Dedifferentiated amniotic fluid mesenchymal stem cell (primary cell): ENCODE measurements around the gene HOXA3.

ENCODE experiments used
- DNase-seq: peaks from one replicate; pipeline ENCODE4 v3.0.0-alpha.2; 2016; ENCODE audit errors: extremely low spot score

HOXA3 gene

DNA sequence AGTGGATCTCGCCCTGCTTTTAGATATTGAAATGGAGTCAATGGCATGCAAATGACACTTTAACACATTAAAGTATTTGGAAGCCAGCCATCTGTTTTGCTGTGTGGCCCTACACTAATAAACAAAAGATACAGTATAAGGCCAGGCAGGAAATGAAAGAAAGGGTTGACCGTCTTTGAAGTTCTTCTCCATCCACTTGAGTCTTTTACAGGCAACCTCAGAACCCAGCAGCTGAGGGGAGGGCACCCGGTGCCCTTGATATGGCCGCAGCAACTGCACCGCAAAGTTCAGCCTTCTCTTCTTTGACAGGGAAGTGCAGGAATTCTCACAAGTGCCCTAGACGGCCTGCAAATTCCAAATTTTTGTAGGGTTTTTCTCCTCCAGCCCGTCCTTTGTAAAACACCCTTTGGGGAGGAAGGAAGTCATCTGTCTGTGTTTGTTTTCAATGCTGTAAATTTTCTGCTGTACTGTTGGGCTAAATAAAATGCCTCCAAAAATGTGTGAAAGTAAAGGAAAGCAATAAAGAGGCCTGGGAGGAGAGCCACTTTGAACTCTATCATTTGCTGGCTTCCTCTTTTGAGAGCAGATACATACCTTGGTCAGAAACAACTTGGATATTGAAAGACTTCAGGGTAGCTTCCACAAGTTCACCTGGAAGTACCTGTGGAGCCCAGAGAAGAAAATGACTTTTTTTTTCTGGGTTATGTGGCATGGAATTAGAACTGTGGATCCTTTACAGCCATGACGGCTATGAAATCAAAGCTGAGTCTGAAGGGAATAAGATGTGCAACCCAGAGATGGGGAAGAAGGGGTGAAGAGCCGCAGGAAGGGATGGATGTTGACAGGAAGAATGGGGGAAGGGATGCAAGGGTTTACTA, 60.2 kb downstream of the HOXA3 start:
- no peak for DNase-seq

DNA sequence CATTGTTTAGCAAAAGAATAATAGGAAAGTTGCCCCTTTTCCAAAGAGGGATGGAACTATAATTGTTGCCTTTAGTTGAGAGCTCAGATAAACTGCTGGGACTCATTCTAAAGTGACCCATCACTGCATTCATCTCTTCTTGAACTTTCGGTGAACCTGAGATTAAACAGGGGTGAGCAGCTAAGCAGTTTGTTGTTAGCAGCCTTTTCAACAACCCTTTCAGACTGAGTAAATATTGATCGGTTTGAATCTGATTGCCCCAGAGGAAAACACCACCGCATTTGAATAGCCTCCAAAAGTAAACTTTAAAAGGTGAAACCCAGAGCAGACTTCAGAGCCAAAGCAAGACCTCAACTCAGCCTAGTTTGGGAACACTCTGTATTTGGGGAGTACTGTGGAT, 61.3 kb downstream of the HOXA3 start:
- DNase-seq = no peak

DNA sequence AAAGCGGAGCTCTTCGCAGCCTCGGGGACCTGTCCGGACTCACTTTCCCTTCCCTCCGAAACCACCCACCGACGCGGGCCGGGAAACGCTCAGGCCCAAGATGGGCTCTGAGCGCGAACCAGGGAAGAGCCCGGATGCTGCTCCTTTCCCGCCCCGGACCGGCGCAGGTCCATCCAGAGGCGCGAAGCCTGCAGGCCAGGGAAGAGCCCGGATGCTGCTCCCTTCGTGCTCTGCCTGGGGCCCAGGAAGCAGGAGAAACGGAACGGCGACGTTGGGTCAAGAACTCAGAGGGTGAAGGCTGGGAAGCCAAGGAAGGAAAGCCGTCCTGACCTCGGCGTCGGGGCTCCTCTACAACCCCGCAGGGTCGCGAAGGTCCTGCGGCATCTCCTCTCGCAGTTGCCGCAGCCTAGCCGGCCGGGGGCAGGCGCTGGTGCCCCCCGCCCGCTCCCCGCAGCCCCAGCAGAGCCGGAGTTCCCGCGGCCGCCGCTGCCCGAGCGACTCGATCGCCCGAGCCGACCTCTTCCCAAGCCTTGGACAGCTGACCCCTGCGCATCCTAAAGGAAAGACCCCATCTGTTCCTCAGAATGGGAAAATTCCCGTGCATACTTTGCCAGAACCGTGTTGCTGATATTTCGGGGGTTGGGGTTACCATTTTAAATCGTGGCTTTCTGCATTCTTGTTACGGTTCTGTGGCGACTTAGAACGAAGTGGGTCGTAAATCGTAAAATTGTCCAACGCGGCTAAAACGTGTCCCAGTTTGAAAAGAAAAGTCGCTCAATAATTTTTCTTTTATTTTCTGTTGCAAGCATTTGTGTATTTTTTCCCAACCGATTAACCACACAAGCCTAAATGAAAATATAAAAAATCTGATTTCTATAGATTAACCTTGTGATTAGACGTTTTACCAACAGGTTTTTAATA, 64.1 kb downstream of the HOXA3 start:
- DNase-seq = no peak

DNA sequence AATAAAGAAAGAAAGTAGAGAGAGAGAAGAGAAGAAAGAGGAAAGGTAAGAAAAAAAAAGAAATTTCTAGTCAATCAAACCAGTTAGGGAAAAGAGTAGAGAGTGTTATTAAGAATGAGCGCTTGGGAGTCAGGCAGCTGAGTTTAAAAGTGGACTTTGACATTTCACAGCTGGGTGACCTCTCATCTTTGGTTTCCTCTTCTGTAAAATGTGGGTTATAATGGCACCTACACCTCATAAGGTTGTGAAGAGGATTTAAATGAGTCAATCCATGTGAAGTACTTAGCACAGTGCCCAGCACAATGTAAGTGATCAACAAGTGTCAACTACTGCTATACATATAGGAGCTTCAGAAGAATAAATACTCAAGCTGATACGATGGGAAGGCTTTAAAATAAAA, 68.7 kb downstream of the HOXA3 start:
- DNase-seq = no peak

DNA sequence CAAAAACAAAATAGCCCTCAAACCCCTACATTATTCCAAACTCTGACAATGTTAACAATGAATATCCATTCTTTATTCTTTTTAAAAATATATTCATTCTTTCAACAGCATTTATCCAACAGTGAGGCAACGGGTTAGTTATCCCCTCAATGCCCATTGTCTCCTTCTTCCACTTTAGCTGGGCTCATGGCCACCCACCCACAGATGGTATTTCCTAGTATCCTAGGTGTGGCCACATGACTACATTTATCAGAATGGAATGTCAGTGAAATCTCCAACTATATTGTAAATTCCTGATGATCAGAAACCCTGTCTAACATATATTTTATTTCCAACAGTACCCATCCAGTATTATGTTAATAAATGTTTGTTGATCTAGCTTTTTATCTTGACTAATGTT, 70.2 kb downstream of the HOXA3 start:
- DNase-seq = no peak

DNA sequence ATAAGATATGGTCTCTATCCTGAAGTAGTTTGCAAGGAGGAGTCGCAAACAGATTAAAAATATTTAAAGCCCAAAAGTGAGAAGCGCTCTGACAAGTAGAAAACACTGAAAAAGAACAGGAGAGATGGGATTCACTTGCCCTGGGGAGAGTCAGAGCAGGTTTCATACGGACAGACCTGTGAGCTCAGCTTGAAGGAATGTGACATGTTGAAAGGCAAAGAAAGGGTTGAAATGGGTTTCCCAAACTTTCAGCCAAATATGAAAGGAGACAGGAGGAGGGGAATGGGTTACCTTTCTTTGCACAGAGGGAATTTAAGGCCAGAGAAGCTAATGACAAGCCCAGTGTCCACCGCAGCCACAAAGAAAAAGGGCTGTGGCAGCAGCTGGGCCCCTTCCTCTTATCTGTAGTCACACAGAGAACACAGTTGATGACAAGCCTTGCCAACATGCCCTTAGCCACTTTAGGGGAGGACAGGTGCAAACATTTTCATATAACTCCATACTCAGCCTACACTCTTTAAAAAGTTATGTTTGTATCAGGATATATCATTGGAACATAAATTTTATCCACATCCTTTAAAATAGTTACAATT, 71.4 kb downstream of the HOXA3 start:
- DNase-seq = no peak

DNA sequence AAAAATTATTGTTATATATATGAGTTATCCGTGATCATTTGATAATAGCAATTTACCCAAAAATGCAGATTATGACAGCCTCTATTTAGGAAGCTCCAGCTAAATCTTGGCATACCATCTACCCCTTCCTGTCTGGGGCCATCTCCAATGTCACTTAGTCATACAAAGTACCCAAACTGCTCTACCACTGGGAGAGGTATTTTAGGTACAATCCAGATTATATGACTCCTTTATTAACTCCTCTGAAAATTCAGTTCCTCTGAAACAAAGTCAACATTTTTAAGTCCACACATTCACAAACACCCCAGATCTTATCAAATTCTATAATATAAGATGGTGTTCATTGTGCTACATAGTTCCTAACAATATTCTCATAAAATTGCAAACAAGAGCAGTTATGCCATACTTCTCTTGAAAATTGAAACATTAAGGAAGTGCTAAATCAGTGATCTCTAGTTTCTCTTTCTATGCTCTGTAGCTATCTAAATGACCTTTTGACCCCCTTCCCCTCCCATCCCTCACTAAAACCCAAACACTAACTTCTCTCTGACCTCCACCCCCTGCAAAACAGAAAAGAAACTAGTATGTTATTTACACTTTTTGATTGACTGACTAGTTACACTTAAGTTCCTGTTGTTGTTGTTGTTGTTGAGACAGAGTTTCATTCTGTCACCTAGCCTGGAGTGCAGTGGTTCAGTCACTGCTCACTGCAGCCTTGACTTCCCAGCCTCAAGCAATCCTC, 73.0 kb downstream of the HOXA3 start:
- DNase-seq = no peak

DNA sequence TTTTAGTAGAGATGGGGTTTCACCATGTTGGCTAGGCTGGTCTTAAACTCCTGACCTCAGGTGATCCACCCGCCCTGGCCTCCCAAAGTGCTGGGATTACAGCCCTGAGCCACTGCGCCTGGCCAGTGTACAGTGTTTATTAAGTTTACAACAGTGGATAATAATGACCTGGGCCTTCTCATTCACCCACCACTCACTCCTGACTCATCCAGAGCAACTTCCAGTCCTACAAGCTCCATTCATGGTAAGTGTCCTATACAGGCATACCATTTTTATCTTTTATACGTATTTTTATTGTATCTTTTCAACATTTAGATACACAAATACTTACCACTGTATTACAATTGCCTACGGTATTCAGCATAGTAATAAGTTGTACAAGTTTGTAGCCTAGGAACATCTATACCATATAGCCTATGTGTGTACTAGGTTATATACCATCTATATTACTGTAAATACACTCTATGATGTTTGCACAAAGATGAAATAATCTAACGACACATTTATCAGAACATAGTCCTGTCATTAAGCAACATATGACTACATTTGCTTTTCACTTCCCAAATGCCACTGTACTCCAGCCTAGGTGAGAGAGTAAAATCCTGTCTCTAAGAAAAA, 73.7 kb downstream of the HOXA3 start:
- no peak for DNase-seq

DNA sequence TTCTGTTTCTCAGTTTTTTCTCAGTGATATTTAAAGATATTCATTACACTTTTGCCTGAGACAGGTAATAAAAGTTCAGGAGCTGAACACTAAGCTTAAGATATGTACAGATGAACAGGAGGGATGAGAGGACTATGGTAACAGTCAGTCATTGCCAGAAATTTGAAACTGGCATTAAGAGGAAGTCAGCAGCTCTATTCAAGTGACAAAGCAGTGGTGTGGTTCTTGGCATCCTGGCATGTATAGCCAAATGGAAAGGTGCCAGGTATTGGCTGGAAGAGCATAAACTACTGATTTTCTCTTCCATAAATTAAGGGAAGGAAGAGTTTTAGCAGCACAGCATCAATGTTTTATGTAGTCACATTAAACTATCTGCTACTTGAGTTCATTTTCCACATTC, 79.3 kb downstream of the HOXA3 start:
- DNase-seq = no peak

DNA sequence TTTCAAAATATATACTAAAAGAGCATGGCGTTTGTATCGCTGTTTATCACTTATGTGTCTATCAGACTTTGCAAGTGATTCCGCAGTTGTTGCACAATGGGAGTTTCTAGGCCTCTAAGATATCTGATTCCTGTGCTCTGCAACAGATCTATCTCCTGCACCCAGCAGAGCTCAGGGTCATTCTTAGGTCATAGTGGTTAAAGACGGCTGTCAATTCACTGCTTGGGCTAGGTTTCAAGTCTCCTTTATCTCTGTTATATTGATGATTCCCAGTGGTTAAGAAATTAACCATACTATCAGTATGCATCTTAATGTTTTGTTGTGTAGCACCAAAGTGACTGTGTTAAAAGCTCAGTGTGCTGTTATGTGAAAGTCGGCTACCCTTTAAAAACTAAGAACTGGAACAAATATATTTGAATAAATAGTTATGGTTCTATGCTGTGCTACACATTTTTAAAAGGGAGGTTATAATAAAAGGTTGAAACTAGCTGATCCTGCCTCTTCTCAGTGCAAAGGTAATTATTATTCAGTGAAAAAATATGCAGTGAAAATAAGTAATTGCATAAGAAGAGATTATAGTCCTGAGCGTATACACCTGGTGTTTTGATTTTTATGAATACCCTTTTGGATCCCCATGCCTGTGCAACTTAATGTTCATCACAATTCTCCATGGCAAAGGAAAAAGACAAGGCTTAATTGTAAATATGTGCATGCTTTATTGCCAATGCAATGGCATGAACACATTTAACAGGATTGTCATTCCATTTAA, 80.6 kb downstream of the HOXA3 start:
- no peak for DNase-seq

DNA sequence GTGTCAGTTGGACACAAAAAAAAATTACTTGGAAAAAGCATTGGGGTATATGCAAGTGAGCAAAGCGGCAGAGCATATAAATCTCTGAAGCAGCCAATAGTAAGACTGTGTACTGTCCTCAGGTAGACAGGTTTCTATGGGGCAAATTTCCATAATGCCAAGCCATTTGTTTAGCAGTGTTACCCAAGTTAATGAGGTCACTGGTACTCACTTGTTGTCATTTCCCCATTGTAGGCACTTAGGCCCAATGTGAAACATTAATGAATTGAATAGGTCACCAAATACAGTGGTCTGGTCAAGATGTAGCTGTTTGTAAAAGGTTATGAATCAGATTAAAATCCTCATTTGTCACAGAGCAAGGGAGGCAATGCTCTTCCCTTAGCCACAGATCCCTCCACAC, 84.1 kb downstream of the HOXA3 start:
- no peak for DNase-seq

DNA sequence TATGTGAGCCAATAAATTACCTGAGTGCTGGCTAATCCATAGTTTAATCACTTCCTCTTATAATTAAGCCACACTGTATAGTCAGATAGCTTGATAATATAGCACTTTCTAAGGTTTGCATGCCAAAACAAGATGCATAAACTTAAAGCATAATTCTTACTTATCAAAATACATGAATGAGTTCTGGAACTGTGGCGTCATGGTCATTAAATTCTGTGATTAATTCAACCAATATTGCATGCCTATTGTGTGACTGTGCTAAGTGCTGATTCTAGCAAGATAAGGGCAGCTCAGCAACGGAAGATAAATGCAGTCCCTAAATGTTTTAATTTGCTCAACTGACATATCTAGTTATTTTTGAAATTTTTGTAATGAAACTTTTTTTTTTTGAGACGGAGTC, 86.2 kb downstream of the HOXA3 start:
- no peak for DNase-seq

DNA sequence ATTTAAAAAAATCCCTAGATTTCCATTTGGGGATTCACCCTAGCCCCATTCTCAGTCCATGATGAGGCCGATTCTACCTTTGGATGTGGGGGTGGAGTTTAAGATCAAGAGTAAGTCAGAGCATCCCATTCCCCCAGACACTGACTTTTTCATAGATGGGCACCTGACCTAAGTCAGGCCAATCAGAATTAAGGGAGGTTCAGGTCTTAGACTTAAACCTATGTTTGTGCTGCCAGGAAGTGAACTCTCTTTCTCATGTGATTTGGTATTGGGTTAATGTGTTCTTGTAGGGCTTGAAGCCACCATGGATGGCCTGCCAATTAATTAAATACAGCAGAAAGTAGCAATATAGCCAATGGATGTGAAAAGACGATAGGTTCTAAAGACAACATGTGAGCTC, 86.7 kb downstream of the HOXA3 start:
- no peak for DNase-seq

DNA sequence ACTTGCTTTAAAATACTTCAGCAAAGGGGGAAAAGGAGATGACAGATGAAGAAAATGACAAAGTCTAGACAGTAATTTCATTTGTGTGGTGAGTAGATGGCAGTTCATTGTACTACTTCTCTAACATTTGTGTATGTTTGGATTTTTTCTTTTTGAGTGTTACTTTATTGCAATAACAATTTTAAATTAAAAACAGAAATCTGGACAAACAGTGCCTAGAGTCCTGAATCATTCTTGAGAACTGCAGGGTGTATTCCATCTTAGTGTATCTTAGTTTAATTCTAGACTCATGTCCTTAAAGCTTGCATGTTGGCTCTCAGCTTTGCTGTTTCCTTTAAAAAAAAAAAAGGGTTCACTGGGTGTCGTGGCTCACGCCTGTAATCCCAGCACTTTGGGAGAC, 87.7 kb downstream of the HOXA3 start:
- no peak for DNase-seq

DNA sequence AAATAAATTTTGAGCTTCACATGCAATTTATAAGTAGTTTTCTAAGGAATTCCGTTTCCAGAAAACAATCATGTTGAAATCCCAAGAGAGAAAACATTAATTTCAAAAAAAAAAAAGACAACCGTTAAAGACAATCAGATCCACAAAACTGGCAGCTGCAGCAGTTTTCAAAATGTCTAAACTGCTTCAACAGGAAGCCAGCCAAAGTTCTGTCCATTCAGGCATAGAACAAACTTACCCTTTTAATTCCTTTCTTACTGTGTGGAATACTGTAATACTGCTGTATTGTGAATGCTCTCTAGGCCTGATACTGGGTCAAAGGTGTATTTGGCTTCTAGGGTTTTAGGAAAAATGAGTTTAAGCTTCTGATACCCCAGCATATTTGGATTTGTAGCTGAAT, 88.2 kb downstream of the HOXA3 start:
- no peak for DNase-seq

DNA sequence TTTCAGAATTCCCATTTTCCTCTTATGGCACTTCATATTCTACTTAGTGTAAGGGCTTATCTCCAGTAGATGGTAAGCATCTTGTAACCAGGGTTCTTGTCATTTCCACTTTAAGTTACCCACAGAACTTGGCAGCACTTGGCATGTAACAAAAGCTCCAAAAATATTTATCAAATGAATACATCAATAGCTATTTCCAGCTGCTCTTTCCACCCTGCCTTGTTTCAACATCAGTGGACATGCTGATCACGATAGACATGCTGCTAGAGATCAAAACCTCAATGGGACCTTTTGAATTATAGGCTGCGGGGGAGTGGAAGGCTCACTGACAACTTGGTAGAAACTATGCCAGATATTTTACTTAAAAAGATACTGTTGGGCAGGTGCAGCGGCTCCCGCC, 89.4 kb downstream of the HOXA3 start:
- DNase-seq = no peak
